ENCODE results near the gene PCP4.

Gene PCP4

DNA sequence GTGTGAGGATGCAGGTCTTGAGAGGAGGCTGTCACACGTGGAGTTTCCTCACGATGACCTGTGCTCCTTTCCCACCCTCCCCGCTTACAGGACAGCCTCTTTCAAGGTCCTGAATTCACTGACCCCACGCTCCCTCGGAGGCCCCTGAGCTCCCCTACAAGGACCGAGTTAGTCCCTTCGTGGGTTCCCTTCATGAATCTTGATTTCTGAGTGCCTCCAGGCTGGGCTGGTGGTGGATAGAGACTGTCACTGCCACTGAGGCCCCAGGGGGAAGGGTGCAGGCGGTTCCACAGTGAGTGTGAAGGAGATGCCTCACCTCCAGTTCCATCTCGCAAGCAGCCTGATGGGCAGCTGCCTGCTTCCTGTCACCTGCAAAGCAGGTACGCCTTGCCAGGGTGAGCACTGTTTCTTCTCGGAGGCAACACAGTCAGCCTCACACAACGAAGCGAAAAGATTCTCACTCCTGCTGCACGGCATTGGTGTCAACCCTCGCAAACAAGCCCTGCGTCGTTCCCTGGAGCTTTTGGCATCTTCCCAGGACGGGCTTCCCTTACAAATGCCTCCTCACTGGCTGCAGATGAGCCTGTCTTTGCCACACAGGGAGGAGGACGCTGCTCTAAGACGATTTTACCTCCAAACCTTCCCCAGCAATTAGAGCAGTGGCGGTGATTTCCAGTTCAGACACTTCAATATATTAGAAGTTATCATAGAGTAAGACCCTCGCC, 26.7 kb upstream of the PCP4 start:
- no peaks in the 10 kb centered on the region for H4K20me1 ChIP-seq (ENCODE audit: low read depth, low read length)
- no peak overlapping the region for H3K9ac ChIP-seq (ENCODE audit: low read length)
- H3K27ac ChIP-seq (ENCODE audit: low read depth, low read length): no peak overlapping the region
- H3K4me2 ChIP-seq (ENCODE audit: low read depth, low read length, poor library complexity, severe bottlenecking): no peak overlapping the region
- TF ChIP-seq, protein P1, sequence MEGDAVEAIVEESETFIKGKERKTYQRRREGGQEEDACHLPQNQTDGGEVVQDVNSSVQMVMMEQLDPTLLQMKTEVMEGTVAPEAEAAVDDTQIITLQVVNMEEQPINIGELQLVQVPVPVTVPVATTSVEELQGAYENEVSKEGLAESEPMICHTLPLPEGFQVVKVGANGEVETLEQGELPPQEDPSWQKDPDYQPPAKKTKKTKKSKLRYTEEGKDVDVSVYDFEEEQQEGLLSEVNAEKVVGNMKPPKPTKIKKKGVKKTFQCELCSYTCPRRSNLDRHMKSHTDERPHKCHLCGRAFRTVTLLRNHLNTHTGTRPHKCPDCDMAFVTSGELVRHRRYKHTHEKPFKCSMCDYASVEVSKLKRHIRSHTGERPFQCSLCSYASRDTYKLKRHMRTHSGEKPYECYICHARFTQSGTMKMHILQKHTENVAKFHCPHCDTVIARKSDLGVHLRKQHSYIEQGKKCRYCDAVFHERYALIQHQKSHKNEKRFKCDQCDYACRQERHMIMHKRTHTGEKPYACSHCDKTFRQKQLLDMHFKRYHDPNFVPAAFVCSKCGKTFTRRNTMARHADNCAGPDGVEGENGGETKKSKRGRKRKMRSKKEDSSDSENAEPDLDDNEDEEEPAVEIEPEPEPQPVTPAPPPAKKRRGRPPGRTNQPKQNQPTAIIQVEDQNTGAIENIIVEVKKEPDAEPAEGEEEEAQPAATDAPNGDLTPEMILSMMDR (IDR thresholded peaks at IDR 0.05; ENCODE audit: insufficient read depth, low read length, poor library complexity, severe bottlenecking): no peak
- TF ChIP-seq EZH2phosphoT487 (conservative IDR thresholded peaks at IDR 0.05; ENCODE audit: low read length): no peak
- no peaks in the 10 kb centered on the region for H3K9me3 ChIP-seq (ENCODE audit: insufficient read depth, low read length)
- no peak overlapping the region for H3K4me3 ChIP-seq (ENCODE audit: insufficient read depth, low read length, poor library complexity, severe bottlenecking)
- H3K9me2 ChIP-seq (replicated peaks; ENCODE audit: insufficient read depth, low read length): no peaks in the 10 kb centered on the region
- H3F3A ChIP-seq (ENCODE audit: insufficient read depth): no peaks in the 10 kb centered on the region
- no peaks in the 10 kb centered on the region for H3K79me2 ChIP-seq (ENCODE audit: insufficient read depth, low read length)
- H3K36me3 ChIP-seq (ENCODE audit: low read length): no peaks in the 10 kb centered on the region
- no peak overlapping the region for H2AFZ ChIP-seq (ENCODE audit: low read depth, low read length, severe bottlenecking)
- H3K27me3 ChIP-seq (ENCODE audit: low read length): no peaks in the 10 kb centered on the region

DNA sequence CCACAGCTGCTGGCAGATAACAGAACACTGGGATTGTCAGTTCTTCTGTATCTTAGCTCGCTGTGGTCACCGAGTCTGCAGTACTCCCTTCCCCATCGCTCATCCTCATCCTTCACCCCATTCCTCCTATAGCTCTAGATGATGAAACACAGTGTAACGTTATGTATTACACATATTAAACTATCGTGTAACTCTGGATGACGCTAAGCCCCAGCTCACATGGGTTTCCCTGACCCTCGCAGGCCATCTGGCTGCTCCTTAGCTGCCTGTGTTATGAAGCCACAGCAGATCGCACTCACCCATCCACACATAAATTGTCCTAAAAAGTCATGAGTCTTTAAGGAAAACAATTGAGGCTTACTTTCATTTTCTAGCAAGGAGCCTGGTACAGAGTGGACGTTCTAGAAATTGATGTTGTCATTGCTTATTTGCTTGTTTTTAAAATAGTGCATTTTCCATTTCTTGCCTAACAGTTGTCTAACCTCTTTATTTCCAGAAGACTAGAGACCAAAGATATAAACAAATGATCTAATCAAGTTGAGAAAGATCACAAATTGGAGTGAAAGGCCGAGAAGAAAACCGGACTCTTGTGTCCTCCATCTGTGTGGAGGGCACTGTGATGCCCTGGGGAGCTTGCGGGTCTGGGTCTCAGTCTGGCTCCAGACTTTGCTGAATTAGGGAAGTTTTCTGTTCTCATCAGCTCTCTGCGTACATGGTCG, 24.3 kb upstream of the PCP4 start:
- H3K9me2 ChIP-seq (replicated peaks; ENCODE audit: insufficient read depth, low read length): no peaks in the 10 kb centered on the region
- H3K4me2 ChIP-seq (ENCODE audit: low read depth, low read length, poor library complexity, severe bottlenecking): no peak overlapping the region
- no peak overlapping the region for H3K4me3 ChIP-seq (ENCODE audit: insufficient read depth, low read length, poor library complexity, severe bottlenecking)
- no peak overlapping the region for H2AFZ ChIP-seq (ENCODE audit: low read depth, low read length, severe bottlenecking)
- H3F3A ChIP-seq (ENCODE audit: insufficient read depth): no peaks in the 10 kb centered on the region
- no peaks in the 10 kb centered on the region for H3K79me2 ChIP-seq (ENCODE audit: insufficient read depth, low read length)
- H3K27ac ChIP-seq (ENCODE audit: low read depth, low read length): no peak overlapping the region
- H3K9ac ChIP-seq (ENCODE audit: low read length): no peak overlapping the region
- H3K36me3 ChIP-seq (ENCODE audit: low read length): no peaks in the 10 kb centered on the region
- H4K20me1 ChIP-seq (ENCODE audit: low read depth, low read length): no peaks in the 10 kb centered on the region
- H3K27me3 ChIP-seq (ENCODE audit: low read length): no peaks in the 10 kb centered on the region
- no peaks in the 10 kb centered on the region for H3K9me3 ChIP-seq (ENCODE audit: insufficient read depth, low read length)
- TF ChIP-seq, protein P1 (IDR thresholded peaks at IDR 0.05; ENCODE audit: insufficient read depth, low read length, poor library complexity, severe bottlenecking): no peak
- TF ChIP-seq EZH2phosphoT487 (conservative IDR thresholded peaks at IDR 0.05; ENCODE audit: low read length): no peak

DNA sequence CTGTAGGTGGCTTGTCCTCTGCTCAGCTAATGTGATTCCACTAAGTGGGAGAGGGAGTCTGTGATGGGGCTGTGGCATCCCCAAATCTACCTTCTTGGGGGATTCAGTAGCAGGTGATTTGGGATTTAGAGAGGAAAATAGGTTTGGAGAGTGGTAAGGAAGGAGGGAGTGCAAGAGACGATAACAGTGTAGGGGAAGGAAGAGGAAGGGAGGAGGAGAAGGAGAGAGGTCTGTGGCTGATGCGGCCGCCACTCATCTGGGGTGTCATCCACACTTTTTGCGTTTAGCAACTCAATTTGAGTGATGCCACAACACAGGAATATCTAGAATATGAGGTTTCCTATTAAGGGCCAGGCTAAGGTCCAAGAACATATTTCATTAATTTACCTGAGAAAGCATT, 23.8 kb upstream of the PCP4 start:
- no peaks in the 10 kb centered on the region for H3K79me2 ChIP-seq (ENCODE audit: insufficient read depth, low read length)
- no peak overlapping the region for H3K9ac ChIP-seq (ENCODE audit: low read length)
- no peaks in the 10 kb centered on the region for H4K20me1 ChIP-seq (ENCODE audit: low read depth, low read length)
- no peaks in the 10 kb centered on the region for H3K36me3 ChIP-seq (ENCODE audit: low read length)
- no peak overlapping the region for H3K4me2 ChIP-seq (ENCODE audit: low read depth, low read length, poor library complexity, severe bottlenecking)
- H3K27me3 ChIP-seq (ENCODE audit: low read length): no peaks in the 10 kb centered on the region
- no peak overlapping the region for H2AFZ ChIP-seq (ENCODE audit: low read depth, low read length, severe bottlenecking)
- H3K4me3 ChIP-seq (ENCODE audit: insufficient read depth, low read length, poor library complexity, severe bottlenecking): no peak overlapping the region
- no peaks in the 10 kb centered on the region for H3K9me2 ChIP-seq (replicated peaks; ENCODE audit: insufficient read depth, low read length)
- TF ChIP-seq, protein P1 (IDR thresholded peaks at IDR 0.05; ENCODE audit: insufficient read depth, low read length, poor library complexity, severe bottlenecking): no peak
- TF ChIP-seq EZH2phosphoT487 (conservative IDR thresholded peaks at IDR 0.05; ENCODE audit: low read length): no peak
- H3K9me3 ChIP-seq (ENCODE audit: insufficient read depth, low read length): no peaks in the 10 kb centered on the region
- no peak overlapping the region for H3K27ac ChIP-seq (ENCODE audit: low read depth, low read length)
- no peaks in the 10 kb centered on the region for H3F3A ChIP-seq (ENCODE audit: insufficient read depth)
